ENCODE measurements around the gene ACRBP. TPM values are rescaled to one million over a fixed set of nuclear protein-coding genes. Genes with fewer than 3 reads are reported as not detected.

ACRBP gene
- total RNA-seq = 1 to 10 TPM in 3 of 4 donors, under 1 TPM in 1; 0.97 to 6.2 (median 2.6) TPM

- Histone ChIP-seq H3K4me1 (peaks cover 0 to 24% (median 19%) of the 10 kb centered on the region in 4 donors), H3K27me3 (no peaks in the 10 kb centered on the region), H3K36me3 (peaks cover 24 to 43% (median 39%) of the 10 kb centered on the region in 4 donors), H3K27ac (replicated peaks in 1 of 4) (peak within 1 kb of the TSS; percentile 56 to 78 (median 62)), H3K4me3 (peak within 1 kb of the TSS; percentile 55 to 60 (median 57)), H3K9me3 (no peaks in the 10 kb centered on the region)
- TF ChIP-seq POLR2AphosphoS5 (IDR thresholded peaks at IDR 0.05) = peak; percentile 79 to 82
- TF ChIP-seq POLR2A (IDR thresholded peaks at IDR 0.05; ENCODE audit: low read depth) = no peak
- TF ChIP-seq CTCF (IDR thresholded peaks at IDR 0.05) = no peak
- no peak for TF ChIP-seq EP300 (IDR thresholded peaks at IDR 0.05)
- WGBS = 10% methylated on average over 32 of the region's 38 CpGs
- no peak for DNase-seq (ENCODE audit: extremely low spot score)
- intact Hi-C loops (cut with DNase I) = loop anchor here (2.0 kb wide), 1 partner anchor 28 kb away; no protein-coding TSS in a partner anchor
Observed at GRCh38 chr12:6647083-6647604, at the start of gene ACRBP. Gene ACRBP (minus strand): TSS chr12:6647432. CDS start chr12:6647366, 66 bp downstream.

- Histone ChIP-seq H3K9me3 (no peaks in the 10 kb centered on the region), H3K27ac (replicated peaks in 1 of 4) (no peak overlapping the region), H3K4me3 (no peak overlapping the region), H3K4me1 (peaks cover 13 to 17% (median 15%) of the 10 kb centered on the region in 4 donors), H3K27me3 (peaks cover 4 to 59% (median 25%) of the 10 kb centered on the region in 4 donors), H3K36me3 (no peaks in the 10 kb centered on the region)
- intact Hi-C loops (cut with DNase I) = no loop called here
- TF ChIP-seq POLR2A (IDR thresholded peaks at IDR 0.05; ENCODE audit: low read depth) = no peak
- no peak for TF ChIP-seq POLR2AphosphoS5 (IDR thresholded peaks at IDR 0.05)
- TF ChIP-seq CTCF (IDR thresholded peaks at IDR 0.05) = no peak
- TF ChIP-seq EP300 (IDR thresholded peaks at IDR 0.05) = no peak
- DNase-seq (ENCODE audit: extremely low spot score) = no peak
- WGBS = 73% methylated on average over 6 of the region's 11 CpGs
Observed at GRCh38 chr12:6695313-6696045, 48.2 kb upstream of the ACRBP start.

- H3K9me3 ChIP-seq = no peaks in the 10 kb centered on the region
- H3K36me3 ChIP-seq = no peaks in the 10 kb centered on the region
- no peak overlapping the region for H3K4me3 ChIP-seq
- WGBS = 82% methylated on average over 9 of the region's 9 CpGs
- no peak for TF ChIP-seq POLR2AphosphoS5 (IDR thresholded peaks at IDR 0.05)
- TF ChIP-seq CTCF (IDR thresholded peaks at IDR 0.05) = no peak
- no peak for TF ChIP-seq EP300 (IDR thresholded peaks at IDR 0.05)
- TF ChIP-seq POLR2A (IDR thresholded peaks at IDR 0.05; ENCODE audit: low read depth) = no peak
- DNase-seq (ENCODE audit: extremely low spot score) = no peak
- H3K27ac ChIP-seq (replicated peaks in 1 of 4) = no peak overlapping the region
- peaks cover 0 to 51% (median 17%) of the 10 kb centered on the region in 4 donors for H3K27me3 ChIP-seq
- intact Hi-C loops (cut with DNase I) = no loop called here
- peaks cover 13 to 16% (median 15%) of the 10 kb centered on the region in 4 donors for H3K4me1 ChIP-seq
Observed at GRCh38 chr12:6694701-6695100, 47.5 kb upstream of the ACRBP start.

GRCh38 chr12:6693832-6694355 lies 46.7 kb upstream of the ACRBP start:
- no peaks in the 10 kb centered on the region for H3K9me3 ChIP-seq
- H3K4me1 ChIP-seq = peaks cover 11 to 13% (median 12%) of the 10 kb centered on the region in 4 donors
- 71% methylated on average over 4 of the region's 4 CpGs for WGBS
- no peak overlapping the region for H3K4me3 ChIP-seq
- H3K27ac ChIP-seq (replicated peaks in 1 of 4) = no peak overlapping the region
- DNase-seq (ENCODE audit: extremely low spot score) = no peak
- intact Hi-C loops (cut with DNase I) = no loop called here
- H3K27me3 ChIP-seq = peaks cover 0 to 43% (median 9%) of the 10 kb centered on the region in 4 donors
- no peaks in the 10 kb centered on the region for H3K36me3 ChIP-seq
- no peak for TF ChIP-seq POLR2AphosphoS5 (IDR thresholded peaks at IDR 0.05)

GRCh38 chr12:6692888-6693287 lies 45.7 kb upstream of the ACRBP start:
- Histone ChIP-seq H3K4me3 (no peak overlapping the region), H3K9me3 (no peaks in the 10 kb centered on the region), H3K27me3 (peaks cover 0 to 33% (median 1%) of the 10 kb centered on the region in 4 donors), H3K27ac (replicated peaks in 1 of 4) (no peak overlapping the region), H3K36me3 (no peaks in the 10 kb centered on the region), H3K4me1 (peaks cover 18 to 22% (median 19%) of the 10 kb centered on the region in 4 donors)
- 60% methylated on average over 1 of the region's 2 CpGs for WGBS
- DNase-seq (ENCODE audit: extremely low spot score) = no peak
- intact Hi-C loops (cut with DNase I) = no loop called here
- no peak for TF ChIP-seq POLR2A (IDR thresholded peaks at IDR 0.05; ENCODE audit: low read depth)
- no peak for TF ChIP-seq POLR2AphosphoS5 (IDR thresholded peaks at IDR 0.05)
- no peak for TF ChIP-seq EP300 (IDR thresholded peaks at IDR 0.05)
- TF ChIP-seq CTCF (IDR thresholded peaks at IDR 0.05) = no peak

All from esophagus muscularis mucosa (tissue), 4 donors.